SK-N-DZ (cell line): ENCODE measurements around the gene SIGMAR1.

ENCODE experiments used
- small RNA-seq, 2 experiments: library from RNA; depleted of rRNA; stranded (forward); fragments of <200 nt; gene quantifications; one replicate each; pipeline ENCODE3, GENCODE V24; 2014

The SIGMAR1 gene

Small RNAs within 50 kb of the gene (small RNA-seq; reads per million reads assigned to genes)
- gene CCL27, result 0 reads per million in 2 experiments
